Choroid plexus epithelial cell (primary cell): ENCODE data around the gene HAUS7.

Experiments
- DNase-seq: peaks from one replicate; pipeline ENCODE4 v3.0.0-alpha.2; 2010; ENCODE audit warnings: low read depth
- H3K4me3 ChIP-seq: 2 replicates; pipeline ENCODE4 v1.5.1; 2011; ENCODE audit warnings: low read depth, mild to moderate bottlenecking, control low read depth, low read length, moderate library complexity
- CTCF ChIP-seq: conservative IDR thresholded peaks from 2 replicates; pipeline ENCODE4 v1.5.1; 2011; ENCODE audit warnings: low read depth, mild to moderate bottlenecking, control low read depth, inconsistent platforms, low read length, moderate library complexity

HAUS7 gene

DNA sequence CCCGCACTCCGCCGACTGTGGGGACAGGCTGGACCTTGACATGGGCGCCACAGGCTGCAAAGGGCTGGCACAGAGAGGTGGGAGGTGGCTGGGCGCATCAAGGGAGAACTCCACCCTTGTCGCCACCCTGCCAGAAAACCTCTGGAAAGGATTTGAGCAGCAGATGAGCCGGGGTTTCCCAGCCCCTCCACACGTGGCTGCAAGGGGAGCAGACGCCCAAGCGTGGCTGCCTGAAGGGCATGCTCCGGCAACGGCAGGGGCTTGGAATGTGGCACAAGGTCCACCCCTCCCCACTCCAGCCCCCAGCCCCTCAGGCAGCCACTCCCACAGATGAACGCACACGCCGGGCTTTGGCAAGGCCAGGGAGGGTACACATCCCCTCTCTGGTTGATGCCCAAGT lies 29.0 kb upstream of the HAUS7 start:
- DNase-seq = no peak
- H3K4me3 ChIP-seq = no peak overlapping the region
- TF ChIP-seq CTCF = no peak

DNA sequence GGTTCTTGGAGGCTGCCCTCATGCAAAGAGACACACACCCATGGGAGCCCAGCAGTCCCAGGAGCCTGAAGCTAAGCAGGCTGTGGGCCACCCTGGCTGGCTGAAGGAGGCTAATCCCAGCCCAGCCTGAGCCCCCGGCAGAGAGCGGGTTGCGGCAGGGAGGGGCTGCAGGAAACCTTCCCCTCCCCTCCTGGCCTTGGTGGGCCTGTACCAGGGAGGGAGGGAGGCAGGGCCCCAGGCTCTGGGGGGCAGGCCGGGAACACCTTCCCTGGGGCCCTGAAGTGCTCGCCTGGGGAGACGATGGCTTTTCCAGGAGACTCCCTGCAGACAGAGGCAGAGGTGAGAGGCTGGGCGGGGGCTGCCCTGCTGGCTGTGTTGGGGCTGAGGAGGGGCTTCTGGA lies 28.1 kb upstream of the HAUS7 start:
- no peak for TF ChIP-seq CTCF
- DNase-seq = no peak
- H3K4me3 ChIP-seq = no peak overlapping the region

- TF ChIP-seq CTCF = no peak
- DNase-seq = no peak
- H3K4me3 ChIP-seq = peak overlapping the region; percentile 50
Observed at GRCh38 chrX:153496590-153496959, 26.2 kb upstream of the HAUS7 start.

GRCh38 chrX:153495903-153496589 lies 25.7 kb upstream of the HAUS7 start:
- no peak for DNase-seq
- no peak for TF ChIP-seq CTCF
- peak overlapping the region; percentile 50 for H3K4me3 ChIP-seq

- no peak for TF ChIP-seq CTCF
- peak; percentile 41 for DNase-seq
- H3K4me3 ChIP-seq = peak overlapping the region; percentile 50
Observed at GRCh38 chrX:153495362-153495751, 25.0 kb upstream of the HAUS7 start.

- peak; percentile 54 for TF ChIP-seq CTCF
- peak; percentile 25 for DNase-seq
- H3K4me3 ChIP-seq = peak within 1 kb of the TSS; percentile 50
Observed at GRCh38 chrX:153494541-153495361, 24.4 kb upstream of the HAUS7 start, which contains the start of gene BGN. BGN (plus strand) TSS chrX:153494980; CDS start chrX:153504632, 9,652 bp downstream.
